Measurements from ENCODE around the gene RNU7-1.

GRCh38 chr12:6959805-6960592 is 16.4 kb downstream of the RNU7-1 start:
- TF ChIP-seq CTCF (IDR thresholded peaks at IDR 0.05) (no peak), POLR2A (IDR thresholded peaks at IDR 0.05) (no peak)

Data from transverse colon (tissue), 3 donors.